ENCODE results near the gene ZNF26.
"Not testable (repeated sequence)": the region's sequence is repeated elsewhere in the genome, so short reads cannot be mapped to it uniquely, and the experiment has no call there.

ZNF26 gene

DNA sequence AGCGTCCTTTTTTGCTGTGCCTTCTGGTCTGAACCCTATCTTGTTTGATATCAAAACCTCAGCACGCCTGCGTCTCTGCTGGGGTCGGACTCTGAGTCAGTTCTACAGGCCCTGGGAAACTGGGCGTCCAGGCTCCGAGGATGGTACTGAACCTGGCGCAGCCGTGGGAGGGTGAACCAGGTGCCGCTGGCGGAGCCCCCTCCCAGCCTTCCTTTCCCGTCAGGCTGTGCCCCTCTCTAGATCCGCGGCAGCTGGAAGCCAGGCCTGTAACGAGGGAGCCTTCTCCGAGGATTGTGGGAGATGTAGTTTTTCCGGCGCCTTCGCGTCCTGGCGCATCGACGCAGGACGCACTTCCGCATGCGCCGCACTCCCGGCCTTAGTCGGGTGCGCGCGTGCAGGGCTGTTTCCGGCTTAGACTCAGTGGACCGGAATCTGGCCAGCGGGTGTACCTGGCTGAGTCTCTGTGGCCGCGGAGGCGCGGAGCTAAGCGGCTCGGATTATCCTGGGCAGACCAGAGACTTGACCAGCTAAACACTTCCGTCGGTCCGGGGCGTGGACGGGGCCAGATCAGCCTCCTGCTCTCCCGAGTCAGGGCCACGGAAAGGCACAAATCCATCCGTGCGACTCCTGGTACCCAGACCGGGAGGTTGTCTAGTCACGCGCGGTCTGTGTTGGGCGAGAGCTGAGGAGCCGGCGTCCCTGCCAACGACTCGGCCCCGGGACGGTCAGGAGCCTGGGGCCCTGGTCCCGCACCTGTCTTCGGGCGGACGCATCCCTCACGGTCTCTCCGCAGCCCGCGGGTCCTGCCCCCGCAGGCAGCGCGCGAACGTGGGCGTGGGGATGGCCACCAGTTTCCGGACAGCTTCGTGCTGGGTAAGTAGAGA, at the start of gene ZNF26:
Gene ZNF26 (plus strand): TSS at position 367 of the 884 bp plus-strand sequence. CDS start 474 bp downstream, at position 841.
- peak; percentile 70 for DNase-seq

- DNase-seq, result not testable (repeated sequence)
Observed at GRCh38 chr12:132936921-132937320, 49.2 kb upstream of the ZNF26 start.

GRCh38 chr12:132937476-132937875, 48.7 kb upstream of the ZNF26 start:
- no peak for DNase-seq

- DNase-seq, result not testable (repeated sequence)
Observed at GRCh38 chr12:132938807-132939206, 47.4 kb upstream of the ZNF26 start.

- DNase-seq, result no peak
Observed at GRCh38 chr12:132940071-132940719, 46.0 kb upstream of the ZNF26 start.

GRCh38 chr12:132941336-132941954, 44.7 kb upstream of the ZNF26 start:
- DNase-seq, result no peak

GRCh38 chr12:132942611-132943010, 43.6 kb upstream of the ZNF26 start:
- no peak for DNase-seq

GRCh38 chr12:132945806-132946205, 40.4 kb upstream of the ZNF26 start:
- no peak for DNase-seq

GRCh38 chr12:132946246-132946820, 39.8 kb upstream of the ZNF26 start:
- DNase-seq, result no peak

DNA sequence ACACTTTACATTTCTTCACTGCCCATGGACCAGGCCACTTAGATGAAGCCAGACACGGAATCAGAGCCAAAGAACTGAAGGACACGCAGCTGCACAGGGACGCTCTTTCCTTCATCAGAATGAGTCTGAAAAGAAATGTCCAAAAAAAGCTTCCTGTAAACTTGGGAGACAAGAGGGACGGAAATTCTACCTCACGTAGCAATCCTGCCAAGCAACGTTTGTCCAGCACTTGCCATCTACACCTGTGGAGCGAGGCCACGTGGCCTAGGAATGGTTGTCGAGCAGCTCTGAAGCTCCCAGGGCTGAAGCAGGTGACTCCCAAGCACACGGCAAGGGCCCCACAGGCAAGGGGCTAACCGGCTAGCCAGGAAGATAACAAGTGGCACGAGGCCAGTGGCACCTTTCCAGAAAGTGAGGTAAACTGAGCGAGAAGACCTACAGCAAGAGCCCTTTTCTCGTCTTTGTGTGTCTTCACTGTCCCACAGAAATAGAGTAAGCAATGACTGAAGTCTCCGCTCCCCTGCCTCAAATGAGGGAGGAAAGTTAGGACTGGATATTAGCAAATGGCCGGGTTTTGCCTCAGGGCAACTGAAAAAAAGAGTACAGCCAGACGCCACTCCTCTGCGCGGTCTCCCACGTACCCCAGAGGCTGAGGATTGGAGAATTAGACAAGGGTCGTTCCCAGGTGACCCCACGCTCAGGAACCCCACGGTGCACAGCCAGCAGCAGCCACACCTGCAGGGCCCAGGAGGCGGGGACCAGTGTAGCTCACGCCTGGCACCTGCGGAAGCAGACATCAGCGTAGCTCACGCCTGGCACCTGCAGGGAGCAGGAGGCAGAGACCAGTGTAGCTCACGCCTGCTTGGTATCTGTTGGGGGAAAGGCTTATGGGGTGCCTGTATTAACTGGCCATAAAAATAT, 37.8 kb upstream of the ZNF26 start:
- no peak for DNase-seq

DNA sequence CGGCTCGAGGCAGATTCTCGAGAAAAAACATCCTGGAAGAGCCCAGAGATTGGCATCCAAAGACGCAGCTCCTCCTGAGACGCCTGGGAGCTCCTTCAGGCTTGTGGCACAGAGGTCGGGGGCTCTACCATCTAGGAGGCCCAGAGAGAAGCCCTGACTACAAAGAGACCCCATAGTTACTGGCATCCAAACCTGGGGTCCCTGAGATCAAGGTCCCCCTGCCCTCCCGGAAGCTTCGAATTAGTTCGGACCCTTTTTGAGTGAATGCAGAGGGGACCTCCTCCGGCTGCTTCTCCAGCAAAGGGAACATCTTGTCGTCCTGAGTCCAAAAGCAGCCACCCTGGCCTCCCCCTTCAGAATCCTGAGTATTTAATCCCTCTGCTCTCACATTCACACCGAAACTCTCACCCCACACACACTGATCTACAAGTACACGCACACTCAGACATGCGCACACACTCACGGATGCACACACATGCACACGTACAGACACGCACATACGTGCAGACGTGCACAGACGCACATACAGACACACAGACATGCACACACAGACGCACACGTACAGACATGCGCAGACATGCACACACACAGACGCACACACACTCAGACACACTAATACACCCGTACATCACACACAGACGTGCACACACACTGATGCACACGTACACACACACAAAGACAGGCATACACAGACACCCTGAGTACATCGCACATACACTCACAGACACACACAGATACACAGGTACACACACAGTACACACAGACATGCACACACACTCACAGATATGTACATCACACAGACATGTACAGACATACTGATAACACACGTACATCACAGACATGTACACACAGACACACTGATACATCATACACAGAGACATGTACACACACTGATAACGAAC, 36.0 kb upstream of the ZNF26 start:
- DNase-seq, result no peak

DNA sequence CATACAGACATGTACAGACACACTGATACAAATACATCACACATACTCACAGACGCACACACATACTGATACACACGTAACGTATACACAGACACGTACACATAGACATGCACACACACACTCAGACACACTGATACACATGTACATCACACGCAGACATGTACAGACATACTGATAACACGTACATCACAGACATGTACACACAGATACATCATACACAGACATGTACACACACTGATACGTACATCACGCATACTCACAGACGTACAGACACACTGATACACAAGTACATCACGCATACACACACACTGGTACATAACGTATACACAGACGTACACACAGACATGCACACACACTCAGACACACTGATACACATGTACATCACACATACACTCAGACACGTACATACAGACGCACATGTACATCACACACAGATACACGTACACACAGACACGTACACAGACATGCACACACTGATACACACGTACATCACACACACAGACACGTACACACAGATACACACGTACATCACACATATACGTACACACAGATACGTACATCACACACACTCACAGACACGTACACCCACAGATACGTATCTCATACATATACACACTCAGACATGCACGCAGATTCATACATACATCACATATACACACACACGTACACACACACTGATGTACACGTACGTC, 35.2 kb upstream of the ZNF26 start:
- DNase-seq, result no peak

DNA sequence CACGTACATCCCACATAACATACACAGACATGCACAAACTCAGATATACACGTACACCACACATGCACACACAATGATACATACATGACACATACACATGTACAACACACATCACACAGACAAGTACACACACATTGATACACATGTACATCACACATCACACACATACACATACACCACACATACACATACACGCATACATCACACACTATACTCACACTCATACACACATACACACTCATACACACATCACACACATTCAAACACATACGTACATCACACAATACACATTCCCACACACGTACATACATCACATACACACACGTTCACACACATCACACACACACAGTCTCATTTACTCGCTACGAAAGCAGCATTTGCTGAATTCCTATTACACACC, 34.5 kb upstream of the ZNF26 start:
- DNase-seq, result no peak

GRCh38 chr12:132952371-132953162, 33.6 kb upstream of the ZNF26 start:
- no peak for DNase-seq

DNA sequence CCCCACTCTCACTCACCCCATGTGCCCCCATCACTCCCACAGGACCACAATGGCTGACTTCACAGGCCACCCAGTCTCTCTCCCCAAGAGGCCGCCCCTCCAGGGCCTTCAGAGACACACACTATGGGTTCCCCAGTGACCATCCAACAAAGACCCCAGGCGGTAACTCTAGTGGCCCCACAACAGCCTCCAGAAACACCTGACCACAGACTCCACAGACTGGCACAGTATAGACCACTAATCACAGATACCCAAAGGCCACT, 33.1 kb upstream of the ZNF26 start:
- no peak for DNase-seq

GRCh38 chr12:132953771-132954170, 32.4 kb upstream of the ZNF26 start:
- no peak for DNase-seq

GRCh38 chr12:132954471-132955048, 31.6 kb upstream of the ZNF26 start:
- no peak for DNase-seq

GRCh38 chr12:132955094-132956010, 30.8 kb upstream of the ZNF26 start:
- DNase-seq, result no peak
